ENCODE results near the gene CIDEC. TPM values are rescaled to one million over a fixed set of nuclear protein-coding genes. Genes with fewer than 3 reads are reported as not detected.

Gene CIDEC
- total RNA-seq, 1 experiment from 2014 or later: not detected

DNA sequence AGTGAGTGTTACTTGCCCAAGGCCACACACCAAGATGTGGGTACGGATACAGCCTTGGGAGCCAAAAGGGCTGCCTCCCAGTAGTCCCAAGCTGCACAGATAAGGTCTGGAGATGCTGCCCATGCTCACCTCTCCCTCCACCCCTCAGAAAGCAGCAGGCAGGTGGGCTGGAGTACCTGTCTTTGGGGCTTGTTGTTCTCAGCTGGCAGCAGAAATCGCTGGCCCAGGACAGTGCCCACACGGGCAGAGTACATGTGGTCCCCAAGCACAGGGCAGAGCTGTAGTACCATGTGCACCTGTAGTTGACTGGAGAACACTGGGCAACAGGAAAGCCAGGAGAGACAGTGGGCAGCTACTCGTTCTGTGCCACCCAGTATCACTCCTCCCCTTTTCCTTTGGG, 41.2 kb downstream of the CIDEC start:
- POLR2A ChIA-PET: no interaction called here
- TF ChIP-seq CTCF (IDR thresholded peaks at IDR 0.05; ENCODE audit: unreplicated experiment): no peak
- intact Hi-C loops (cut with micrococcal nuclease): no loop called here
- no TSS peak for BruUV-seq (replicated peaks)
- Mint-ChIP-seq H3K4me3 (ENCODE audit: unreplicated experiment) (no peak overlapping the region), H3K27me3 (ENCODE audit: insufficient read depth, unreplicated experiment) (no peaks in the 10 kb centered on the region), H3K36me3 (ENCODE audit: insufficient read depth, unreplicated experiment) (peaks cover 51% of the 10 kb centered on the region), H3K9me3 (ENCODE audit: unreplicated experiment) (no peaks in the 10 kb centered on the region), H3K4me1 (ENCODE audit: insufficient read depth, unreplicated experiment) (peaks cover 8% of the 10 kb centered on the region), H3K27ac (ENCODE audit: low read depth, unreplicated experiment) (no peak overlapping the region)
- DNase-seq (ENCODE audit: unreplicated experiment): no peak
- CTCF ChIA-PET: interaction anchor here (0.6 to 0.8 kb wide), 4 partner anchors 12 to 143 kb away, joined by 3 read pairs; partner anchors contain the start of gene IL17RE

DNA sequence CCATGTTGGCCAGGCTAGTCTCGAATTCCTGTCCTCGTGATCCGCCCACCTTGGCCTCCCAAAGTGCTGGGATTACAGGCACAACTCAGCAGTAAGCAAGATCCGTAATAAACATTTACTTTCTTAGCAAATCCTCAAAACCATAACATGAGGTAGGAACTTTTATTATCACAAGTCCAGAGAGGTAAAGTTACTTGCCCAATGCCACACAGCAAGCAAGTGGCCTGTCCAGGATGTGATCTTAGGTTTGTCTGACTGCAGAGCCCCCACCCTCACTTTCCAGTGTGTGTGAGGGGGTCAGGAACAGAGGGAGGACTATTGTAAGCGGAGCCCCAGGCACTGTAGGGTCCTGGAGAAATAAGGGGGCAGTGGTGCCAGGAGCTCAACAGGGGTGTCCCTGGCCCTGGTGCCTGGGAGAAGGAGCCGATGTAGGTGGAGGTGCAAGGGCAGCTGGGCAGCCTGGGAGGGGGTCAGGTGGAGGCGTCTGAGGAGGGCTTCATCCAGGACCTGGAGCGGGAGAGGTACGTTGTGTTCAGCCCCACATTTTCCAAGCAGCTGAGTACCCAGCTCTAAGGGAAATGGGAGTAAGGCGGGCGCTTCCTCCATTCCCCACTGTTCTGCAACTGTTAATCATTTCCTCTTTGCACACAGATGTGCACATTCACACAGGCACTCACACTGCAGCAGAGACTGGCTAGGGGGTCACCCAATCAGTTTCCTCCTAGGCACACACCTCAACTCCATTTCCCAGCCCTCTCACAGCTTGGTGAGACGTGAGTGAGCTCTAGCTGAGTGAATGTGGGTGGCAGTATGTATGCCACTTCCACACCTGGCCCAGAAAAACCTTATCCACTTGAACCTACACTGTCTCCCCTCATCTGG, 42.1 kb downstream of the CIDEC start:
- Mint-ChIP-seq H3K27me3 (ENCODE audit: insufficient read depth, unreplicated experiment) (no peaks in the 10 kb centered on the region), H3K4me3 (ENCODE audit: unreplicated experiment) (no peak overlapping the region), H3K36me3 (ENCODE audit: insufficient read depth, unreplicated experiment) (peaks cover 49% of the 10 kb centered on the region), H3K9me3 (ENCODE audit: unreplicated experiment) (no peaks in the 10 kb centered on the region), H3K27ac (ENCODE audit: low read depth, unreplicated experiment) (no peak overlapping the region), H3K4me1 (ENCODE audit: insufficient read depth, unreplicated experiment) (peaks cover 8% of the 10 kb centered on the region)
- no TSS peak for BruUV-seq (replicated peaks)
- CTCF ChIA-PET: no interaction called here
- no peak for TF ChIP-seq CTCF (IDR thresholded peaks at IDR 0.05; ENCODE audit: unreplicated experiment)
- POLR2A ChIA-PET: no interaction called here
- DNase-seq (ENCODE audit: unreplicated experiment): no peak
- intact Hi-C loops (cut with micrococcal nuclease): no loop called here

GRCh38 chr3:9834520-9835380, 45.3 kb downstream of the CIDEC start:
- BruUV-seq (replicated peaks): no TSS peak
- intact Hi-C loops (cut with micrococcal nuclease): no loop called here
- Mint-ChIP-seq H3K9me3 (ENCODE audit: unreplicated experiment) (no peaks in the 10 kb centered on the region), H3K36me3 (ENCODE audit: insufficient read depth, unreplicated experiment) (peaks cover 18% of the 10 kb centered on the region), H3K27me3 (ENCODE audit: insufficient read depth, unreplicated experiment) (no peaks in the 10 kb centered on the region), H3K4me3 (ENCODE audit: unreplicated experiment) (no peak overlapping the region), H3K4me1 (ENCODE audit: insufficient read depth, unreplicated experiment) (no peaks in the 10 kb centered on the region), H3K27ac (ENCODE audit: low read depth, unreplicated experiment) (peak overlapping the region; percentile 30)
- DNase-seq (ENCODE audit: unreplicated experiment): no peak
- ChIA-PET CTCF (interaction anchor here (0.6 kb wide), 2 partner anchors 79 to 124 kb away, joined by 4 read pairs; no protein-coding TSS in a partner anchor), POLR2A (interaction anchor here (0.6 to 1.6 kb wide), 3 partner anchors 10 to 149 kb away, joined by 3 read pairs; no protein-coding TSS in a partner anchor)
- no peak for TF ChIP-seq CTCF (IDR thresholded peaks at IDR 0.05; ENCODE audit: unreplicated experiment)

DNA sequence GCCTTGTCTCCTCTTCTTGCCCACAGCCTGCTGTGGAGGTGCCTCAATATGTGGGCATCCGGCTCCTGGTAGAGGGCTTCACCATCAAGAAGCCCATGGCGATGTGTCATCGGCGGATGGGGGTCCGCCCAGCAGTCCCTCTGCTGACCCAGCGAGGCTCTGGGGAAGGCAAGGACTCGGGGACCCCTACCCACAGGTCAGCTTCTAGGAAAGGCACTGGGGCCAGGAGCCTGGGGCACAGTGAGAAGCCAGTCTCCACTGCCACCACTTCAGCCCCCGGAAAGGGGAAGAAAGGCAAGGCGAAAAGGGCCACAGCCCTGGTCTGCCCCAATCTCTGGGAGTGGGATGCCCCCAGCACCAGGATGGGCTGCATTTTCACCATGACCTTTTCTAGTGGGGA, 47.0 kb downstream of the CIDEC start:
- H3K4me3 Mint-ChIP-seq (ENCODE audit: unreplicated experiment): no peak overlapping the region
- intact Hi-C loops (cut with micrococcal nuclease): no loop called here
- no peak overlapping the region for H3K27ac Mint-ChIP-seq (ENCODE audit: low read depth, unreplicated experiment)
- no peaks in the 10 kb centered on the region for H3K9me3 Mint-ChIP-seq (ENCODE audit: unreplicated experiment)
- no peaks in the 10 kb centered on the region for H3K4me1 Mint-ChIP-seq (ENCODE audit: insufficient read depth, unreplicated experiment)
- POLR2A ChIA-PET: interaction anchor here (3.8 kb wide), 1 partner anchor 9 kb away, joined by 29 read pairs; the partner anchor contains the start of gene RPUSD3
- CTCF ChIA-PET: interaction anchor here (1.0 to 1.2 kb wide), 2 partner anchors 8 to 113 kb away, joined by 3 read pairs; no protein-coding TSS in a partner anchor
- H3K36me3 Mint-ChIP-seq (ENCODE audit: insufficient read depth, unreplicated experiment): peaks cover 15% of the 10 kb centered on the region
- DNase-seq (ENCODE audit: unreplicated experiment): no peak
- BruUV-seq (replicated peaks): no TSS peak
- no peak for TF ChIP-seq CTCF (IDR thresholded peaks at IDR 0.05; ENCODE audit: unreplicated experiment)
- H3K27me3 Mint-ChIP-seq (ENCODE audit: insufficient read depth, unreplicated experiment): no peaks in the 10 kb centered on the region
